ENCODE measurements around the gene PTPRN2.

Gene PTPRN2

GRCh38 chr7:158065340-158065739, 522.3 kb downstream of the PTPRN2 start:
- Histone ChIP-seq H3K9me3 (ENCODE audit: control insufficient read depth, low read length) (no peaks in the 10 kb centered on the region), H3K36me3 (ENCODE audit: control insufficient read depth, insufficient read depth, low read length) (no peaks in the 10 kb centered on the region), H3K9ac (ENCODE audit: low read length) (no peak overlapping the region), H3K4me1 (ENCODE audit: control insufficient read depth, insufficient read depth, low read length) (no peaks in the 10 kb centered on the region), H3K4me3 (ENCODE audit: low read length) (no peak overlapping the region), H3K27me3 (ENCODE audit: control insufficient read depth, insufficient read depth, low read length) (no peaks in the 10 kb centered on the region)

DNA sequence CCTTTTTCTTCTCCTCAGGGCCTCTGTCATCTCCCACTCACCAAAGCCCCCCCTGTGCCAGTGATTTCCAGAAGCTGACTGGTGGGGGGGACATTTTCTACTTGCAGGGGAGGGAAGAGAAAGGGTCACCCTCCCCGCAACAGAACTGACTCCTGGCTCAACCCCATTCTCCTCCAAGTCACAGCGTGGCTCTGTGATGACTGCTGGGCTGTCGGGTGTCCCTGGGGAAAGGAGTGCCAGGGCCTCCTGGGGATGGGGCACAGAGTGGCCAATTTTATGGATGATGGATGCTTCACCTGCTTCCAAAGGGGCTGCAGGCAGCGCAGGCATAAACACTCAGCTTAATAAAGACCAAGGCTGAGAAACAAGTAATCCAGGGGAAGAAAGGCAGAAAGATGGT, 523.0 kb downstream of the PTPRN2 start:
- H3K4me1 ChIP-seq (ENCODE audit: control insufficient read depth, insufficient read depth, low read length) = no peaks in the 10 kb centered on the region
- no peak overlapping the region for H3K9ac ChIP-seq (ENCODE audit: low read length)
- H3K4me3 ChIP-seq (ENCODE audit: low read length) = no peak overlapping the region
- H3K9me3 ChIP-seq (ENCODE audit: control insufficient read depth, low read length) = no peaks in the 10 kb centered on the region
- no peaks in the 10 kb centered on the region for H3K36me3 ChIP-seq (ENCODE audit: control insufficient read depth, insufficient read depth, low read length)
- H3K27me3 ChIP-seq (ENCODE audit: control insufficient read depth, insufficient read depth, low read length) = no peaks in the 10 kb centered on the region

- H3K36me3 ChIP-seq (ENCODE audit: control insufficient read depth, insufficient read depth, low read length) = no peaks in the 10 kb centered on the region
- no peak overlapping the region for H3K9ac ChIP-seq (ENCODE audit: low read length)
- H3K27me3 ChIP-seq (ENCODE audit: control insufficient read depth, insufficient read depth, low read length) = no peaks in the 10 kb centered on the region
- H3K4me1 ChIP-seq (ENCODE audit: control insufficient read depth, insufficient read depth, low read length) = no peaks in the 10 kb centered on the region
- no peak overlapping the region for H3K4me3 ChIP-seq (ENCODE audit: low read length)
- no peaks in the 10 kb centered on the region for H3K9me3 ChIP-seq (ENCODE audit: control insufficient read depth, low read length)
Observed at GRCh38 chr7:158063850-158064610, 523.6 kb downstream of the PTPRN2 start.

GRCh38 chr7:158062661-158063060, 525.0 kb downstream of the PTPRN2 start:
- Histone ChIP-seq H3K27me3 (ENCODE audit: control insufficient read depth, insufficient read depth, low read length) (no peaks in the 10 kb centered on the region), H3K4me3 (ENCODE audit: low read length) (no peak overlapping the region), H3K36me3 (ENCODE audit: control insufficient read depth, insufficient read depth, low read length) (no peaks in the 10 kb centered on the region), H3K9ac (ENCODE audit: low read length) (no peak overlapping the region), H3K4me1 (ENCODE audit: control insufficient read depth, insufficient read depth, low read length) (no peaks in the 10 kb centered on the region), H3K9me3 (ENCODE audit: control insufficient read depth, low read length) (no peaks in the 10 kb centered on the region)

GRCh38 chr7:158061884-158062656, 525.6 kb downstream of the PTPRN2 start:
- no peaks in the 10 kb centered on the region for H3K27me3 ChIP-seq (ENCODE audit: control insufficient read depth, insufficient read depth, low read length)
- H3K4me1 ChIP-seq (ENCODE audit: control insufficient read depth, insufficient read depth, low read length) = no peaks in the 10 kb centered on the region
- no peaks in the 10 kb centered on the region for H3K9me3 ChIP-seq (ENCODE audit: control insufficient read depth, low read length)
- H3K36me3 ChIP-seq (ENCODE audit: control insufficient read depth, insufficient read depth, low read length) = no peaks in the 10 kb centered on the region
- H3K9ac ChIP-seq (ENCODE audit: low read length) = no peak overlapping the region
- no peak overlapping the region for H3K4me3 ChIP-seq (ENCODE audit: low read length)

GRCh38 chr7:158061026-158061630, 526.5 kb downstream of the PTPRN2 start:
- no peak overlapping the region for H3K9ac ChIP-seq (ENCODE audit: low read length)
- H3K36me3 ChIP-seq (ENCODE audit: control insufficient read depth, insufficient read depth, low read length) = no peaks in the 10 kb centered on the region
- H3K4me3 ChIP-seq (ENCODE audit: low read length) = no peak overlapping the region
- H3K9me3 ChIP-seq (ENCODE audit: control insufficient read depth, low read length) = no peaks in the 10 kb centered on the region
- no peaks in the 10 kb centered on the region for H3K4me1 ChIP-seq (ENCODE audit: control insufficient read depth, insufficient read depth, low read length)
- no peaks in the 10 kb centered on the region for H3K27me3 ChIP-seq (ENCODE audit: control insufficient read depth, insufficient read depth, low read length)

DNA sequence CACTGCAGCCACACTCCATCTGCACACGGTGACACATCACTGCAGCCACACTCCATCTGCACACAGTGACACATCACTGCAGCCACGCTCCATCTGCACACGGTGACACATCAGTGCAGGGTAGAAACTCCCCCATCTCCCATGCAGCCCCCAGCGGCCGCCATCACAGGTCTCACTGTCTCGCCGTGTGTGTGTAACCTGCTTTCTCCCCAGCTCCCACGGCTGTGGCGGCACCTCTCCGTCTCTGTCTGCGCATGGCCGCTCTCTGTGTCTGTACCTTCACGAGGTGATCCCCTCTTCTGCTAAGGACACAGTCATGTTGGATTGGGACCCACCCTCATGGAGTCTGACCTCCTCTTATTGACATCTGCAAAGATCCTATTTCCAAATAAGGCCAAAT, 527.4 kb downstream of the PTPRN2 start:
- Histone ChIP-seq H3K27me3 (ENCODE audit: control insufficient read depth, insufficient read depth, low read length) (no peaks in the 10 kb centered on the region), H3K4me3 (ENCODE audit: low read length) (no peak overlapping the region), H3K36me3 (ENCODE audit: control insufficient read depth, insufficient read depth, low read length) (no peaks in the 10 kb centered on the region), H3K4me1 (ENCODE audit: control insufficient read depth, insufficient read depth, low read length) (no peaks in the 10 kb centered on the region), H3K9ac (ENCODE audit: low read length) (no peak overlapping the region), H3K9me3 (ENCODE audit: control insufficient read depth, low read length) (no peaks in the 10 kb centered on the region)

DNA sequence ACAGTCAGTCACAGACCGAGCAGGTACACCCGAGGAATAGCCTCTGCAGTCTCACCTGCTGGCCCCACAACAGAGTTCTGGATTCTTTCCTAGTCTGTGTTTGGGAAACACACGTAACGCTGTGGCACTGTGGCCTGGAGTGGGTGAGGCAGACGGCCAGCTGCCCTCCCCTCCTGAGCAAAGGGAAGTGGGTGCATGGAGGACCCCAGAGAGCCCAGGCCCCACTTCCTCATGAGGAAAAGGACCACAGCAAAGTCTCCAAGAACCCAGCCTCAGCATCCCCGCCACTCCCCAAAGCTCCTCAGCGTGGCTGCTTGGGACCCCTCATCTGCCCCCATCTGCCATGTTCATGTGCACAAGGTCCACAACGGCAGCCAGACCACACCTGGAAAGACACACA, 530.2 kb downstream of the PTPRN2 start:
- H3K9me3 ChIP-seq (ENCODE audit: control insufficient read depth, low read length) = no peaks in the 10 kb centered on the region
- H3K36me3 ChIP-seq (ENCODE audit: control insufficient read depth, insufficient read depth, low read length) = no peaks in the 10 kb centered on the region
- no peaks in the 10 kb centered on the region for H3K27me3 ChIP-seq (ENCODE audit: control insufficient read depth, insufficient read depth, low read length)
- no peaks in the 10 kb centered on the region for H3K4me1 ChIP-seq (ENCODE audit: control insufficient read depth, insufficient read depth, low read length)
- no peak overlapping the region for H3K9ac ChIP-seq (ENCODE audit: low read length)
- H3K4me3 ChIP-seq (ENCODE audit: low read length) = no peak overlapping the region

DNA sequence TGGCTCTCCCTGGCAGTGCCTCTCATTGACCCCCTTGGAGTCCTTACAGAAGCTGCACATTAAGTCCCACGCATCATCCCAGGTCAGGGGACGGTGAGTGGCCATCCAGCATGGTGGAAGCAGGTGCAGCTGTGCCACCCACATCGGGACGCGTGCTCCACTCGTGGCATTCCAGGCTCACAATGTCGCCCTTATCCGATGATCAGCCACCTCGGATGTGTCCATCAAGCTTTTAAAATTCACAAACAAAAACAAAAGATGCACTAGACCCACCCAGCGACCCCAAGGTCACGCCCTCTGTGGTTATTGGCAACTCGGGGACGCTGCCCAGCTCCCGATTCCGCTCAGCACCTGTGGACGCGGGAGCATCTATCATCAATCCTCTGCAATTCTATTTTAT, 530.9 kb downstream of the PTPRN2 start:
- Histone ChIP-seq H3K9me3 (ENCODE audit: control insufficient read depth, low read length) (no peaks in the 10 kb centered on the region), H3K36me3 (ENCODE audit: control insufficient read depth, insufficient read depth, low read length) (no peaks in the 10 kb centered on the region), H3K9ac (ENCODE audit: low read length) (no peak overlapping the region), H3K27me3 (ENCODE audit: control insufficient read depth, insufficient read depth, low read length) (no peaks in the 10 kb centered on the region), H3K4me1 (ENCODE audit: control insufficient read depth, insufficient read depth, low read length) (no peaks in the 10 kb centered on the region), H3K4me3 (ENCODE audit: low read length) (no peak overlapping the region)

DNA sequence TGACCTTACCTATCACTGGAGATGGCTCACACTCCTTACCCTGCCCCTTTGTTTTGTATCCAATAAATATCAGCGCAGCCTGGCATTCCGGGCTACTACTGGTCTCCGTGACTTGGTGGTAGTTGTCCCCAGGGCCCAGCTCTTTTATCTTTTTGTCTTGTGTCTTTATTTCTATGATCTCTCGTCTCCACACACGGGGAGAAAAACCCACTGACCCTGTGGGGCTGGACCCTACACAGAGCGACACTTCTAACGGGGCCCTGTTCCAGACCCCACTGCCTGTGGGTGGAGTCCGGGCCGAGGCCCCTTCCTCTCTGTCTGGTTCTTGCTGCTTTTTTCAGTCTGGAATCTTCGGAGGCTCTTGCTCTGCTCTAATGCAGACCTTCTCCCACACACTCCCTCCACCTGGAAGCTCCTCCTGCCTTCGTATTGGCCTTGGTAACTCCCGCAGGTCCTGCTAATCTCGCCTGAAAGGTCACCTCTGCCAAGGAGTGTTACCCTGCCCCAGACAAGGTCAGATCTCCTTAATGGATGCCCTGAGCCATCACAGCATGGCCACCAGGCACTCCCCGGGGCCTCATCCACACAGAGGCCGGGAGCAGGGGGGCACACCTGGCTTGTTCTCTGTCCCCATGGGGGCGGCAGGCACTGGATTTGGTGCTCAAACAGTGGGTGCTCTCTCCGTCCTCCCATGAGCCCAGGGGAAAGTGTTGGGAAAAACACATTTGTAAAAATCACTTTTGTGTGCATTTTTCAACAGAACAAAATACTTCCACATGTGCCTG, 531.7 kb downstream of the PTPRN2 start:
- H3K4me3 ChIP-seq (ENCODE audit: low read length) = no peak overlapping the region
- H3K9me3 ChIP-seq (ENCODE audit: control insufficient read depth, low read length) = no peaks in the 10 kb centered on the region
- no peak overlapping the region for H3K9ac ChIP-seq (ENCODE audit: low read length)
- H3K4me1 ChIP-seq (ENCODE audit: control insufficient read depth, insufficient read depth, low read length) = no peaks in the 10 kb centered on the region
- H3K36me3 ChIP-seq (ENCODE audit: control insufficient read depth, insufficient read depth, low read length) = no peaks in the 10 kb centered on the region
- no peaks in the 10 kb centered on the region for H3K27me3 ChIP-seq (ENCODE audit: control insufficient read depth, insufficient read depth, low read length)

DNA sequence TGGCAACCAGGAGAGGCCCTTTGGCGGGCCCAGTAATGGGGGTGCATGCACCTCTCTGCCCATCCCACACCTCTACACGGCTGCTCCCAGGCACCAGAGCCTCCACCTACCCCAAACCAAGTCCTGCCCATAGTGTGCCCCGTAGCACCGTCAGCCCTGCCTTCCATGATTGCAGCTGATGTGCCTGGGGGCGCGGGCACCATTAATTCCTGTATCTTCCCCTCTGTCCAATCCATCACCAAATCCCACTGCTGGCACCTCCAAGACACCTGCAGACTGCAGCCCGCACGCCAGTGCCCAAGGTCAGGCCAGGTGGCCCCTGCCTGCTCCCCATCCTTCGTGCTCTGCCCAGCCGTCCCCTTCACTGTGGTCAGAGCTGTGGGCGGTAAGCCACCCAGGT, 533.0 kb downstream of the PTPRN2 start:
- Histone ChIP-seq H3K36me3 (ENCODE audit: control insufficient read depth, insufficient read depth, low read length) (no peaks in the 10 kb centered on the region), H3K27me3 (ENCODE audit: control insufficient read depth, insufficient read depth, low read length) (no peaks in the 10 kb centered on the region), H3K4me3 (ENCODE audit: low read length) (no peak overlapping the region), H3K4me1 (ENCODE audit: control insufficient read depth, insufficient read depth, low read length) (no peaks in the 10 kb centered on the region), H3K9me3 (ENCODE audit: control insufficient read depth, low read length) (no peaks in the 10 kb centered on the region), H3K9ac (ENCODE audit: low read length) (no peak overlapping the region)

GRCh38 chr7:158054081-158054480, 533.5 kb downstream of the PTPRN2 start:
- Histone ChIP-seq H3K4me1 (ENCODE audit: control insufficient read depth, insufficient read depth, low read length) (no peaks in the 10 kb centered on the region), H3K4me3 (ENCODE audit: low read length) (no peak overlapping the region), H3K36me3 (ENCODE audit: control insufficient read depth, insufficient read depth, low read length) (no peaks in the 10 kb centered on the region), H3K27me3 (ENCODE audit: control insufficient read depth, insufficient read depth, low read length) (no peaks in the 10 kb centered on the region), H3K9me3 (ENCODE audit: control insufficient read depth, low read length) (no peaks in the 10 kb centered on the region), H3K9ac (ENCODE audit: low read length) (no peak overlapping the region)

Data from mucosa of stomach (tissue), 1 donor.